Measurements from ENCODE around the gene CD44.

CD44 gene

DNA sequence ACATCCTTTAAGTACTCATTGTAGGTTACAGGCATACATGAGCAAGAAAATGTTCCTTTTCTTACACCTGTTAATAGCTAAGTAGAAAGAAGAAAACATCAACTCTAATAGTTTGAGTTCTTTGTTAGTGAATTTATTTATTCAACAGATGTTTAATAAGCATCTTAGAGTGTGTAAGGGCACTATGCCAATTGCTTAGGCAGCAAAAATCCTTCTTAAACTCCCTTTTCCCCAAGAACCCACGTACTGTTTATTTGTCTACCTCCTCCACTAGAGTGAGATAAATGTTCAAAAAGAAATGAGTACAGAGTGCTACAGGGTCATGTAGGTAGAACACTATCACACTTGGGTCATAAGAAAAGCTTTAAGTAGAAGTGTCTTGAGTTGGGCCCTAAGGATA, 131.4 kb downstream of the CD44 start:
- FAIRE-seq, result no peak

- FAIRE-seq, result no peak
Measured at GRCh38 chr11:35271031-35271430, 132.1 kb downstream of the CD44 start.

DNA sequence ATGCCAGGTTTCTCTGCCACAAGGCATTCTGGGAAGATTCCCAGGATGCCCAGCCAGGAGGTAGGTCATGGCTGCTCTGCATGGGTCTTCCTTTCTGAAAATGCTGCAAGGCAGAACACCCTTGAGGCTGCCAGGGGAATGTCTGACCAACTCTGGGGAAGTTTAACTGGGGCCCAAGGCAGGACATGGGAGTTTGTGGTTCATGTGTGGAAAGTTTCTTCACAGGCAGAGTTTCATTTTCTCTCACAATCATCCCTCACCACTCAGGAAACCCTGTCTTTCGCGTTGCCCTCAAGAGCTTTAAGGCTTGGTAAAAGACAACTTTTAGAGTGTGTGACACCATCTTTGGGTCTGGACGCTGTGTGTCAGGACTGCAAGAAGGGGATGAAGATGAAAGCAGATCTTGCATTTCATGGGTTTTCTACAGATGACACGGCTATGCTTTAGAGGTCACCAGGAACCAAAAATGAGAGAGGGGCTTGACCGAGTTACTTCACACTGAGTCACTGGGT, 133.5 kb downstream of the CD44 start:
- FAIRE-seq, result no peak

- no peak for FAIRE-seq
Measured at GRCh38 chr11:35274909-35275785, 136.2 kb downstream of the CD44 start.

DNA sequence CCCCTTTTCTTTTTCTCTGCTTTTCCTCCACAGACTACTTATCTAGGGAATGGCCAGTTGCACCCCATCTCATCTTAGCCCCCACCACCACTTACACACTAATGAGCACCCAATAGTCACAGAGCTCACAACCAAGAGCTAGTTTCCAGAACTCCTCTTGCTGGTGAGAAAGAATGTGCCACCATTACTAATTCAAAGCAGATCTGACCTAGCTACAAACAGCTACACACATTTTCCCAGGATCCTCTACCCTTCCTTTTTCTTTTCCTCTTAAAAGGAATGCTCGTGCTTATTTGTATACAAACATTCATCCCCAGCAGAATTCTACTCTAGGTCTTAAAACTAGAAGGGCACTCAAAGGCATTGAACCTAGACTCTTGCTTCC, 136.8 kb downstream of the CD44 start:
- no peak for FAIRE-seq

DNA sequence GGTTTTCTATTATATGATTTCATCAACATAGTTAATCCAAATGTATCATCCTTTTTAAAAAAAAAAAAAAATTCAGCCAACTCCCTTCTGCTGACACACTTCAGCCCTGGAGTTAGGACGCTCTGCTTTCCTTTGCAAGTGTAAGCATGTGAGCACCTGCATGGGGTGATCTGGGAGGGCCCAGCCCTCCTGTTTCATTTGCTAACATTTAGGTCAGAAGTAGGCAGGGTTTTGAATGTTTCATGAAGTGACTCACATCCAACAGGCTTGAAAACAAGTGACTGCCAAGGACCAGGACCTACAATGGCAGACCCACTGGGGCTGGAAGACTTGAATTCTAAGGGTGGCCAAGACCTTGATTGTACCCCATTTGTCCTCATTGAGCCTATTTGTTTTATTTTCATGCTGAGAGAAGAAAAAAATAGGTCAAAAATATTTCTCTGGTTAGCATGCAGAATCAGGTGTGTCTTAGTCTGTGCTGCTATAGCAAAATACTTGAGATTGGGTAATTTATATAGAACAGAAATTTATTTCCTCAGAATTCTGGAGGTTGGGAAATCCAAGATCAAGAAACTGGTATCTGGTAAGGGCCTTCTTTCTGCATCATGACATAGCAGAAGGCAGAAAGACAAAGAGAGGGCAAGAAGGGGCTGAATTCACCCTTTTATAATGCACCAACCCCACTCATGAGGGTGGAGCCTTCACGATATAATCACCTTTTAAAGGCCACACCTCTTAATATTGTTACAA, 137.6 kb downstream of the CD44 start:
- no peak for FAIRE-seq

- FAIRE-seq, result no peak
Measured at GRCh38 chr11:35277827-35278226, 138.9 kb downstream of the CD44 start.

DNA sequence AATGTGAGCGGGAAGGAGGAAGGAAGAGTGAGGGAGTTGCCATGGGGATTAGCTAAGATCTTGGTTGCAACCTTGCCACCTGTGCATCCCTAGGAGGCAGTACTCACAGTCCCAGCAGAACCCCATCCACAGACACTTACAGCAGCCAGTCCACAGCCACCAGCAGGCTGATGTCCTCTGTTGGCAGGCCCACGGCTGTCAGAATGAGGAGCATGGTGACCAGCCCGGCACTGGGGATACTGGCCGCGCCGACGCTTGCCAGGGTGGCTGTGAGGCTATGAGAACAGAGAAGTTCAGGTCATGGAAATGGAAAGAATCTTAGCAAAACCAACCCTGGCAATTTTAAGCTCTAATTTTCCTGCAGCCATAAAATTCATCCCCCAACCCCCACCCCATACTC, 141.8 kb downstream of the CD44 start:
- no peak for FAIRE-seq

- FAIRE-seq, result no peak
Measured at GRCh38 chr11:35281169-35281688, 142.3 kb downstream of the CD44 start.

Measured in G401.6 (cell line).